ENCODE results near the gene DENND1A.

DNA sequence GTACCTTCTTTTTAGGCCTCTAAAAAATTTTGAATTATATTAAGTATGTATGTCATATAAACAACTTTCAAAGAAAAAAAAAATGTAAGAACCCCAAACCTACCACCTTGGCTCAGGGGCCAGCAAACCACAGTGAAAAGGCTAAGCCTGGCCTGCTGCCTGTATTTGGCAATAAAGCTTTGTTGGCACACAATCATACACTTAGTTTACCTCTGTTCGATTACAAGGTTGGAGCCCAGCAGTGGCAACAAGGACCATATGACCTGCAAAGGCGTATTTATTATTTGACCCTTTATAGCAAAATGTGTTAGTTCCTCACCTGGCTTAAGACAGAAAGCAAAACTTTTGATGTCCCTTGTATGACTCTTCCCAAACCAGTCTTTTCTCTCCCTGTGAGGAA lies 282.8 kb downstream of the DENND1A start:
- TF ChIP-seq ELF4 (CRISPR knock-in tag; IDR thresholded peaks at IDR 0.05; ENCODE audit: low read depth) (no peak), ATF1 (CRISPR knock-in tag; IDR thresholded peaks at IDR 0.05) (no peak), JUN (CRISPR knock-in tag; IDR thresholded peaks at IDR 0.05) (no peak)
- TF ChIP-seq, protein P1, sequence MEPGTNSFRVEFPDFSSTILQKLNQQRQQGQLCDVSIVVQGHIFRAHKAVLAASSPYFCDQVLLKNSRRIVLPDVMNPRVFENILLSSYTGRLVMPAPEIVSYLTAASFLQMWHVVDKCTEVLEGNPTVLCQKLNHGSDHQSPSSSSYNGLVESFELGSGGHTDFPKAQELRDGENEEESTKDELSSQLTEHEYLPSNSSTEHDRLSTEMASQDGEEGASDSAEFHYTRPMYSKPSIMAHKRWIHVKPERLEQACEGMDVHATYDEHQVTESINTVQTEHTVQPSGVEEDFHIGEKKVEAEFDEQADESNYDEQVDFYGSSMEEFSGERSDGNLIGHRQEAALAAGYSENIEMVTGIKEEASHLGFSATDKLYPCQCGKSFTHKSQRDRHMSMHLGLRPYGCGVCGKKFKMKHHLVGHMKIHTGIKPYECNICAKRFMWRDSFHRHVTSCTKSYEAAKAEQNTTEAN (CRISPR knock-in tag; IDR thresholded peaks at IDR 0.05) = no peak
- TF ChIP-seq, protein P2, sequence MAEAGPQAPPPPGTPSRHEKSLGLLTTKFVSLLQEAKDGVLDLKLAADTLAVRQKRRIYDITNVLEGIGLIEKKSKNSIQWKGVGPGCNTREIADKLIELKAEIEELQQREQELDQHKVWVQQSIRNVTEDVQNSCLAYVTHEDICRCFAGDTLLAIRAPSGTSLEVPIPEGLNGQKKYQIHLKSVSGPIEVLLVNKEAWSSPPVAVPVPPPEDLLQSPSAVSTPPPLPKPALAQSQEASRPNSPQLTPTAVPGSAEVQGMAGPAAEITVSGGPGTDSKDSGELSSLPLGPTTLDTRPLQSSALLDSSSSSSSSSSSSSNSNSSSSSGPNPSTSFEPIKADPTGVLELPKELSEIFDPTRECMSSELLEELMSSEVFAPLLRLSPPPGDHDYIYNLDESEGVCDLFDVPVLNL (CRISPR knock-in tag; IDR thresholded peaks at IDR 0.05; ENCODE audit: borderline replicate concordance, low read depth) = no peak
- TF ChIP-seq, protein P3, sequence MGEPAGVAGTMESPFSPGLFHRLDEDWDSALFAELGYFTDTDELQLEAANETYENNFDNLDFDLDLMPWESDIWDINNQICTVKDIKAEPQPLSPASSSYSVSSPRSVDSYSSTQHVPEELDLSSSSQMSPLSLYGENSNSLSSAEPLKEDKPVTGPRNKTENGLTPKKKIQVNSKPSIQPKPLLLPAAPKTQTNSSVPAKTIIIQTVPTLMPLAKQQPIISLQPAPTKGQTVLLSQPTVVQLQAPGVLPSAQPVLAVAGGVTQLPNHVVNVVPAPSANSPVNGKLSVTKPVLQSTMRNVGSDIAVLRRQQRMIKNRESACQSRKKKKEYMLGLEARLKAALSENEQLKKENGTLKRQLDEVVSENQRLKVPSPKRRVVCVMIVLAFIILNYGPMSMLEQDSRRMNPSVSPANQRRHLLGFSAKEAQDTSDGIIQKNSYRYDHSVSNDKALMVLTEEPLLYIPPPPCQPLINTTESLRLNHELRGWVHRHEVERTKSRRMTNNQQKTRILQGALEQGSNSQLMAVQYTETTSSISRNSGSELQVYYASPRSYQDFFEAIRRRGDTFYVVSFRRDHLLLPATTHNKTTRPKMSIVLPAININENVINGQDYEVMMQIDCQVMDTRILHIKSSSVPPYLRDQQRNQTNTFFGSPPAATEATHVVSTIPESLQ (CRISPR knock-in tag; IDR thresholded peaks at IDR 0.05) = no peak
- TF ChIP-seq, protein P4, sequence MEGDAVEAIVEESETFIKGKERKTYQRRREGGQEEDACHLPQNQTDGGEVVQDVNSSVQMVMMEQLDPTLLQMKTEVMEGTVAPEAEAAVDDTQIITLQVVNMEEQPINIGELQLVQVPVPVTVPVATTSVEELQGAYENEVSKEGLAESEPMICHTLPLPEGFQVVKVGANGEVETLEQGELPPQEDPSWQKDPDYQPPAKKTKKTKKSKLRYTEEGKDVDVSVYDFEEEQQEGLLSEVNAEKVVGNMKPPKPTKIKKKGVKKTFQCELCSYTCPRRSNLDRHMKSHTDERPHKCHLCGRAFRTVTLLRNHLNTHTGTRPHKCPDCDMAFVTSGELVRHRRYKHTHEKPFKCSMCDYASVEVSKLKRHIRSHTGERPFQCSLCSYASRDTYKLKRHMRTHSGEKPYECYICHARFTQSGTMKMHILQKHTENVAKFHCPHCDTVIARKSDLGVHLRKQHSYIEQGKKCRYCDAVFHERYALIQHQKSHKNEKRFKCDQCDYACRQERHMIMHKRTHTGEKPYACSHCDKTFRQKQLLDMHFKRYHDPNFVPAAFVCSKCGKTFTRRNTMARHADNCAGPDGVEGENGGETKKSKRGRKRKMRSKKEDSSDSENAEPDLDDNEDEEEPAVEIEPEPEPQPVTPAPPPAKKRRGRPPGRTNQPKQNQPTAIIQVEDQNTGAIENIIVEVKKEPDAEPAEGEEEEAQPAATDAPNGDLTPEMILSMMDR (IDR thresholded peaks at IDR 0.05) = no peak
- TF ChIP-seq, protein P5, sequence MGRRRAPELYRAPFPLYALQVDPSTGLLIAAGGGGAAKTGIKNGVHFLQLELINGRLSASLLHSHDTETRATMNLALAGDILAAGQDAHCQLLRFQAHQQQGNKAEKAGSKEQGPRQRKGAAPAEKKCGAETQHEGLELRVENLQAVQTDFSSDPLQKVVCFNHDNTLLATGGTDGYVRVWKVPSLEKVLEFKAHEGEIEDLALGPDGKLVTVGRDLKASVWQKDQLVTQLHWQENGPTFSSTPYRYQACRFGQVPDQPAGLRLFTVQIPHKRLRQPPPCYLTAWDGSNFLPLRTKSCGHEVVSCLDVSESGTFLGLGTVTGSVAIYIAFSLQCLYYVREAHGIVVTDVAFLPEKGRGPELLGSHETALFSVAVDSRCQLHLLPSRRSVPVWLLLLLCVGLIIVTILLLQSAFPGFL (CRISPR knock-in tag; IDR thresholded peaks at IDR 0.05; ENCODE audit: borderline replicate concordance) = no peak
